ENCODE measurements around the gene MED28.
"Not testable (repeated sequence)": the region's sequence is repeated elsewhere in the genome, so short reads cannot be mapped to it uniquely, and the experiment has no call there.

Gene MED28

GRCh38 chr4:17619416-17620105 lies 5.1 kb downstream of the MED28 start:
- DNase-seq: no peak

- DNase-seq: no peak
Observed at GRCh38 chr4:17623451-17624001, 9.1 kb downstream of the MED28 start.

- DNase-seq: no peak
Observed at GRCh38 chr4:17624821-17625220, 10.4 kb downstream of the MED28 start.

- no peak for DNase-seq
Observed at GRCh38 chr4:17630228-17630627, 15.8 kb downstream of the MED28 start.

- DNase-seq: no peak
Observed at GRCh38 chr4:17633600-17633999, 19.2 kb downstream of the MED28 start.

- DNase-seq: no peak
Observed at GRCh38 chr4:17635056-17635455, 20.6 kb downstream of the MED28 start.

- no peak for DNase-seq
Observed at GRCh38 chr4:17636341-17636695, 21.9 kb downstream of the MED28 start.

- DNase-seq: peak; percentile 81 to 82
Observed at GRCh38 chr4:17636696-17637622, 22.5 kb downstream of the MED28 start.

GRCh38 chr4:17639136-17639535 lies 24.7 kb downstream of the MED28 start:
- DNase-seq: no peak

GRCh38 chr4:17642398-17642783 lies 27.9 kb downstream of the MED28 start:
- no peak for DNase-seq

GRCh38 chr4:17646693-17647092 lies 32.3 kb downstream of the MED28 start:
- no peak for DNase-seq

- no peak for DNase-seq
Observed at GRCh38 chr4:17647176-17647806, 32.9 kb downstream of the MED28 start.

GRCh38 chr4:17647927-17648326 lies 33.5 kb downstream of the MED28 start:
- DNase-seq: no peak

- no peak for DNase-seq
Observed at GRCh38 chr4:17650406-17650805, 36.0 kb downstream of the MED28 start.

- DNase-seq: no peak
Observed at GRCh38 chr4:17654701-17655100, 40.3 kb downstream of the MED28 start.

- no peak for DNase-seq
Observed at GRCh38 chr4:17657090-17657489, 42.6 kb downstream of the MED28 start.

GRCh38 chr4:17657849-17658248 lies 43.4 kb downstream of the MED28 start:
- DNase-seq: no peak

GRCh38 chr4:17659196-17659595 lies 44.8 kb downstream of the MED28 start:
- not testable (repeated sequence) for DNase-seq

- DNase-seq: no peak
Observed at GRCh38 chr4:17662694-17663093, 48.3 kb downstream of the MED28 start.

- no peak for DNase-seq
Observed at GRCh38 chr4:17664755-17665154, 50.3 kb downstream of the MED28 start.

GRCh38 chr4:17665346-17665745 lies 50.9 kb downstream of the MED28 start:
- no peak for DNase-seq

- no peak for DNase-seq
Observed at GRCh38 chr4:17665852-17666251, 51.4 kb downstream of the MED28 start.

- DNase-seq: no peak
Observed at GRCh38 chr4:17667253-17667652, 52.8 kb downstream of the MED28 start.

Data from stimulated activated CD4-positive, alpha-beta T cell treated with anti-CD3 and anti-CD28 coated beads, Interleukin-2, amount 100 ng/mL, for 24 hours (primary cell).